Thyroid gland (tissue), 4 donors: ENCODE measurements around the gene ITPRIPL2. TPM values are rescaled to one million over a fixed set of nuclear protein-coding genes. Genes with fewer than 3 reads are reported as not detected.

Experiments used
- DNase-seq, 2 donors: peaks; one replicate each; pipeline ENCODE4 v3.0.0-alpha.2; 2019
- H3K27ac ChIP-seq, 3 donors: fragments of 200-600 bp; sonication (generic); 1 replicate in 2 of 3; 2 replicates in 1 of 3; pipeline ENCODE4 v1.5.1; 2016 to 2019; ENCODE audit warnings: mild to moderate bottlenecking in 1 of 3, moderate library complexity in 1 of 3
- H3K27me3 ChIP-seq: fragments of 200-600 bp; sonication (generic); one replicate; pipeline ENCODE4 v1.5.1; 2019
- H3K36me3 ChIP-seq, 2 donors: fragments of 200-600 bp; sonication (generic); one replicate each; pipeline ENCODE4 v1.5.1; 2016 to 2019
- H3K4me1 ChIP-seq, 2 donors: fragments of 200-600 bp; sonication (generic); one replicate each; pipeline ENCODE4 v1.5.1; 2017 to 2019
- H3K4me3 ChIP-seq, 3 donors: fragments of 200-600 bp; sonication (generic); replicated peaks in 1 of 3; 1 replicate in 2 of 3; 2 replicates in 1 of 3; pipeline ENCODE4 v1.5.1; 2016; ENCODE audit warnings: mild to moderate bottlenecking in 1 of 3
- H3K9me3 ChIP-seq: fragments of 200-600 bp; sonication (generic); one replicate; pipeline ENCODE4 v1.5.1; 2017
- CTCF ChIP-seq, 6 experiments: fragments of 200-600 bp in 3 of 6; fragments of 450-650 bp in 3 of 6; sonication (generic) in 3 of 6; IDR thresholded peaks; one replicate each; pipeline ENCODE4 v1.5.1; 2016 to 2019; ENCODE audit warnings: antibody characterized with exemption in 6 of 6, mild to moderate bottlenecking in 2 of 6, inconsistent platforms in 1 of 6, moderate library complexity in 1 of 6
- POLR2A ChIP-seq, 2 donors: fragments of 450-650 bp; IDR thresholded peaks; one replicate each; pipeline ENCODE4 v1.6.1; 2017; ENCODE audit warnings: antibody characterized with exemption in 2 of 2, mild to moderate bottlenecking in 2 of 2, moderate library complexity in 1 of 2
- WGBS, 2 donors: methylation state at CpG; one replicate each; pipeline ENCODE4 v1.1.5; 2017; 5-methylcytosine and 5-hydroxymethylcytosine counted together
- intact Hi-C: fragments of 100-400 bp; cut with DNase I; formaldehyde crosslinking; loops from one replicate; pipeline ENCODE4 v1.15.1; 2023
- total RNA-seq, 4 donors: library from RNA; depleted of rRNA; stranded (reverse); fragments of >200 nt; gene quantifications; one replicate each; pipeline ENCODE4 v1.2.3, GENCODE V29; 2016

Gene ITPRIPL2
- total RNA-seq, 4 donors from 2014 or later: 34.2 to 47.0 (median 39.7) TPM

- WGBS, 2 donors: 78 to 86% methylated on average over 21 of the region's 21 CpGs
- peaks cover 5 to 10% of the 10 kb centered on the region in 2 donors for H3K4me1 ChIP-seq
- peak; percentile 46 to 58 for DNase-seq
- no peak overlapping the region for H3K27ac ChIP-seq
- peak in 5 of 6 experiments; percentile 36 to 54 (median 50) for TF ChIP-seq CTCF (IDR thresholded peaks at IDR 0.05)
- no peak for TF ChIP-seq POLR2A (IDR thresholded peaks at IDR 0.05)
- H3K4me3 ChIP-seq: no peak overlapping the region
- peaks cover 5 to 13% of the 10 kb centered on the region in 2 donors for H3K36me3 ChIP-seq
- H3K27me3 ChIP-seq: no peaks in the 10 kb centered on the region
- H3K9me3 ChIP-seq: no peaks in the 10 kb centered on the region
- intact Hi-C loops: loop anchor here (10.0 kb wide), 1 partner anchor 257 kb away; no protein-coding TSS in a partner anchor
Observed at GRCh38 chr16:19071811-19072777, 41.7 kb upstream of the ITPRIPL2 start.

- no peak overlapping the region for H3K4me3 ChIP-seq
- peaks cover 3 to 6% of the 10 kb centered on the region in 2 donors for H3K4me1 ChIP-seq
- intact Hi-C loops: loop anchor here (10.0 kb wide), 1 partner anchor 259 kb away; no protein-coding TSS in a partner anchor
- no peaks in the 10 kb centered on the region for H3K9me3 ChIP-seq
- peaks cover 15 to 19% of the 10 kb centered on the region in 2 donors for H3K36me3 ChIP-seq
- H3K27me3 ChIP-seq: no peaks in the 10 kb centered on the region
- WGBS, 2 donors: 96 to 98% methylated on average over 3 of the region's 3 CpGs
- H3K27ac ChIP-seq: no peak overlapping the region
- TF ChIP-seq CTCF (IDR thresholded peaks at IDR 0.05) (no peak), POLR2A (IDR thresholded peaks at IDR 0.05) (no peak)
- no peak for DNase-seq
Observed at GRCh38 chr16:19073344-19073743, 40.4 kb upstream of the ITPRIPL2 start.

GRCh38 chr16:19073863-19074262 is 39.9 kb upstream of the ITPRIPL2 start:
- H3K36me3 ChIP-seq: peaks cover 19 to 24% of the 10 kb centered on the region in 2 donors
- peaks cover 0 to 1% of the 10 kb centered on the region in 2 donors for H3K4me1 ChIP-seq
- no peaks in the 10 kb centered on the region for H3K27me3 ChIP-seq
- TF ChIP-seq POLR2A (IDR thresholded peaks at IDR 0.05) (no peak), CTCF (IDR thresholded peaks at IDR 0.05) (no peak)
- H3K9me3 ChIP-seq: no peaks in the 10 kb centered on the region
- H3K27ac ChIP-seq: no peak overlapping the region
- no peak overlapping the region for H3K4me3 ChIP-seq
- DNase-seq: no peak
- intact Hi-C loops: loop anchor here (10.0 kb wide), 1 partner anchor 259 kb away; no protein-coding TSS in a partner anchor
- 83 to 90% methylated on average over 7 of the region's 7 CpGs for WGBS, 2 donors

- H3K36me3 ChIP-seq: peaks cover 19 to 33% of the 10 kb centered on the region in 2 donors
- H3K27me3 ChIP-seq: no peaks in the 10 kb centered on the region
- no peak overlapping the region for H3K4me3 ChIP-seq
- H3K9me3 ChIP-seq: no peaks in the 10 kb centered on the region
- WGBS, 2 donors: 96 to 98% methylated on average over 12 of the region's 12 CpGs
- no peaks in the 10 kb centered on the region for H3K4me1 ChIP-seq
- DNase-seq: no peak
- intact Hi-C loops: loop anchor here (10.0 kb wide), 1 partner anchor 261 kb away; no protein-coding TSS in a partner anchor
- TF ChIP-seq POLR2A (IDR thresholded peaks at IDR 0.05) (no peak), CTCF (IDR thresholded peaks at IDR 0.05) (no peak)
- H3K27ac ChIP-seq: no peak overlapping the region
Observed at GRCh38 chr16:19075511-19075910, 38.3 kb upstream of the ITPRIPL2 start.

- H3K4me3 ChIP-seq: no peak overlapping the region
- no peaks in the 10 kb centered on the region for H3K4me1 ChIP-seq
- intact Hi-C loops: loop anchor here (10.0 kb wide), 1 partner anchor 263 kb away; no protein-coding TSS in a partner anchor
- 87 to 88% methylated on average over 6 of the region's 6 CpGs for WGBS, 2 donors
- DNase-seq: no peak
- H3K27ac ChIP-seq: no peak overlapping the region
- no peaks in the 10 kb centered on the region for H3K27me3 ChIP-seq
- no peaks in the 10 kb centered on the region for H3K9me3 ChIP-seq
- TF ChIP-seq CTCF (IDR thresholded peaks at IDR 0.05): no peak
- TF ChIP-seq POLR2A (IDR thresholded peaks at IDR 0.05): no peak
- peaks cover 19 to 43% of the 10 kb centered on the region in 2 donors for H3K36me3 ChIP-seq
Observed at GRCh38 chr16:19077879-19078278, 35.9 kb upstream of the ITPRIPL2 start.
